ENCODE measurements around the gene RAC2.

RAC2 gene

DNA sequence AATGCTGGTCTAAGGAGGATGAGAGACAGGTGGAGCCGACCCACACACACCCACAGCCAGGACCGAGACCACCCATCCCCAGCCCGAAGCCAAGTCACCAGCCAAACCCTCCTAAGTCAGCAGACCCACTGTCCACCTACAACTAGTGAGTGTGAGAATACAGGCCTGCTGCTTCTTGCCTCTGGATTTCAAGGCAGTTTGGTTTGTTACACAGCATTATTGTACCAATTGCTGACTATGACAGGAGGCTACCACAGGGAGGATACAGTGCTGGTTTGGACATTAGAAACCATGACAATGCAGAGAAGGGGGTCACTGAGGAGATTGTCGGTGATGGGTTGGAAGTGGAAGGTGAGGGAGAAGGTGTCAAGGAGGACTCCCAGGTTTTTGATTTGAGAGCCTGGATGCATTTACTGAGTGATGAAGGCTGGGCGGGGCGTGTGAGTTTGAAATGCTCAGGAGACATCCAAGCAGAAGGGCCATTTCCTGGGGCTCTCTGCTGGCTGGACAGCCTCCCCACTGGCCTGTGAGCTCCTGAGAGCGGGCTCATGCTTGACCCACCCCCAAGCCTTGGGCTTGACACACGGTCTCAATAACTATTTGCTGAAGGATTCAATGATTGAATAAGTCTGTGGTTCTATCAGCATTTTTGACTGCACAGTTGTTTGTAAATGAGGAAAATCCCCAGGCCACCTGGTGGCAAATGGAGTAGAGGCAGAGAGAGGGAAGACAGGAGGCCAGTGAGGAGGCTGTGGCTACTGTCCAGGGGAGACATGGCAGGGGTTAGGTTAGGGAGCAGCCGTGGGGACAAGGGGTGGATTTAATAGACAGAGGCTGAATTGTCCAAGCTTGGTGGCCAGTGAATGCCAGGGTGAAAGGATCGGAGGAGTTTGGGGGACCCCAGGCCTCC lies 22.4 kb downstream of the RAC2 start:
- no peak for DNase-seq (ENCODE audit: low spot score)

DNA sequence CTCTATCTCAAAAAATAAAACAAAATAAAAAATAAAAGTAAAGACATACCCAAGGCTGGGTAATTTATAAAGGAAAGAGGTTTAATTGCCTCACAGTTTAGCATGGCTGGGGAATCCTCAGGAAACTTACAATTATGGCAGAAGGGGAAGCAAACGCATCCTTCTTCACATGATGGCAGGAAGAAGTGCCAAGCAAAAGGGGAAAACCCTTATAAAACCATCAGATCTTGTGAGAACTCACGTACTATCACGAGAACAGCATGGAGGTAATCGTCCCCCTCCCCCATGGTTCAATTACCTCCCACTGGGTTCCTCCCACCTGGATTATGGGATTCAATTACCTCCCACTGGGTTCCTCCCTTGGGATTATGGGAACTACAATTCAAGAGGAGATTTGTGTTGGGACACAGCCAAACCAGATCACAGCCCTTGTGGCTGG lies 23.5 kb downstream of the RAC2 start:
- no peak for DNase-seq (ENCODE audit: low spot score)

DNA sequence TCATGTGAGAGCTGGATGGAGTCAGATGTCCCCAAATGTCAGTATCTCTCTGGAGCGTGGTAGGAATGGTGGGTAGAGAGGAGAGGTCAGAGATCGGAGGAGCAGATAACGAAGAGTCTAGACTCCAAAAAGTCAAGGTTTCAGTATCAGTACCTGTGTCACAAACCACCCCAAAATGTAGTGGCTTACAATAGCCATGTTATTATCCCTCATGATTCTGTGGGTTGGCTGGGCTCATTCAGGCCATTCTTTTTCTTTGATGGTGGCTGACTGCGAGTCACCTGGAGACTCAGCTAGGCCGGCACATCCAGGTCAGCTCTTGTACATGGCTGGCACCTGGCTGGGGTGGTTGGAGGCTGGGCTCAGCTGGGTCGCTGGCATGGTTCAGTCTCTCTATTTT lies 24.5 kb downstream of the RAC2 start:
- DNase-seq (ENCODE audit: low spot score) = no peak

DNA sequence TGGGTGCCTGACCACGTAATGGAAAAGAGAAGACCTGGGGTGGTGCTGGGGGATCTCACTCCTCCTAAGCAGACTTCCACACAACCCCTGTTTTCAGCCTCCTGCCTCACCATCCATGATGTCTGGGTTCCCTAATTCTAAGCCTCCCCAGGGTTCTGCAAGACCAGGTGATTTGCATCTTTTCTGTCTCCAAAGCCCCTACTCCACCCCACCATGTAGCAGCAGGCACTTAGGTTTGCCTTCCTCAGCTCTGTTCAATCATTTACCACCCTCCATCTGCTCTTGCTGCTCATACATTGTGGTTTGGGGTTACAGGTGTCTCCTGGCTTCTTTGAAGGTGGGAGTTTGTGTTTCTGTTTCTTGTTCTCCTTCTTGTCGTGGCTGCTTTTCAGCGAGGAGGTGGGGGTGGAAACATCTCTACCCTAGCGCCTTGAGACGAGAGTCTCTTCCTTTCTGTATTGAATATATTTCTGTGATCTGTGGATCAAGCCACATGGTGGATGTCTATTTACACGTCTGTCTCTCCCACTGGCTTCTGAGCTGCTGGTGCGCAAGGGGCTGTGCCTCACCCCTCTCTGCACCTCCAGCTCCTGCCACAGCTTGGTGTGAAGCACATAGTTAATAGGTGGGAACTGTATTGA lies 25.2 kb downstream of the RAC2 start:
- DNase-seq (ENCODE audit: low spot score) = no peak

DNA sequence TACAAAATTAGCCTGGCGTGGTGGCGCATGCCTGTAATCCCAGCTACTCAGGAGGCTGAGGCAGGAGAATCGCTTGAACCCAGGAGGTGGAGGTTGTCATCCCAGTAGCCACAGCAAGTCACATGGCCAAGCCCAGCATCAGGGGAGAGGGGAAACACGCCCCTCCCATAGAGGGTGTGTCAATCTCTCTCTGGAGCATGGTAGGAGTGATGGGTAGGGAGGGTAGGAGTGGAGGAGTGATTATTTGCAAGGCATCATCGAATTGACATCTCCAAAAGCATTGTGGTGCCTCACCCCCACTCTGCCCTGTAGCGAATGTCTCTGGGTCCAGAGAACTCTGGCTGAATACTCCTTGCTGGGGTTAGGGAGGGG lies 25.7 kb downstream of the RAC2 start:
- DNase-seq (ENCODE audit: low spot score) = no peak

DNA sequence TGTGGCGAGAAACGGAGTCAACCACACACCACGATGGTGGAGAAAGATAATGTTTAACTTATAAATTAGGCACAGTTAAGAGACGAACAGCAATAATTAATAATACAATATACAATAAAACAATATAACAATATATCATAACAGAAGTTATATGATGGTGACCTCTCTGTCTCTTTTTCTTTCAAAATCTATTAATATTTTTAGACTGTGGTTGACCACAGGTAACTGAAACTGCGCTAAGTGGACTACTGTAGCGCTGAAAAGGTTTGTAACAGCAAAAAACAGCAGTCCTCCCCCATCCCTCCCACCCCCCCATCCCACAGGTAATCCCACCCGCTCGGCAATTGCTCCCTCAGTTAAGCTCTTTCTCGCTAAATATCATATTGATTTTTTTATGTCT lies 28.2 kb downstream of the RAC2 start:
- DNase-seq (ENCODE audit: low spot score) = no peak

DNA sequence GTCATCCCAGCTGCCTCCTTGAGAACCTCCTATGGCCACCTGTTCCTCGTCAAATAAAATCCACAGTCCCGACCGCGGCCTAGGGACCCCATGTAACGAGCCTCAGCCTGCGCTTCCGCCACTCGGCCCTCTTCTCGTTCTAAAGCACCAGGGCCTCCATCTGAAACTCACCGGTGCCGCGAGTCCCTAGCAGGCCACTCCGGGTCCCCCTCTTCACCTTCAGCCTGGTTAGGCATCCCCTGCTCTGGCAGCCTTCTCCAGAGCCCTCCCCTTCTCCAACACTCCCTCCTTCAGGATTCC lies 29.4 kb downstream of the RAC2 start:
- no peak for DNase-seq (ENCODE audit: low spot score)

DNA sequence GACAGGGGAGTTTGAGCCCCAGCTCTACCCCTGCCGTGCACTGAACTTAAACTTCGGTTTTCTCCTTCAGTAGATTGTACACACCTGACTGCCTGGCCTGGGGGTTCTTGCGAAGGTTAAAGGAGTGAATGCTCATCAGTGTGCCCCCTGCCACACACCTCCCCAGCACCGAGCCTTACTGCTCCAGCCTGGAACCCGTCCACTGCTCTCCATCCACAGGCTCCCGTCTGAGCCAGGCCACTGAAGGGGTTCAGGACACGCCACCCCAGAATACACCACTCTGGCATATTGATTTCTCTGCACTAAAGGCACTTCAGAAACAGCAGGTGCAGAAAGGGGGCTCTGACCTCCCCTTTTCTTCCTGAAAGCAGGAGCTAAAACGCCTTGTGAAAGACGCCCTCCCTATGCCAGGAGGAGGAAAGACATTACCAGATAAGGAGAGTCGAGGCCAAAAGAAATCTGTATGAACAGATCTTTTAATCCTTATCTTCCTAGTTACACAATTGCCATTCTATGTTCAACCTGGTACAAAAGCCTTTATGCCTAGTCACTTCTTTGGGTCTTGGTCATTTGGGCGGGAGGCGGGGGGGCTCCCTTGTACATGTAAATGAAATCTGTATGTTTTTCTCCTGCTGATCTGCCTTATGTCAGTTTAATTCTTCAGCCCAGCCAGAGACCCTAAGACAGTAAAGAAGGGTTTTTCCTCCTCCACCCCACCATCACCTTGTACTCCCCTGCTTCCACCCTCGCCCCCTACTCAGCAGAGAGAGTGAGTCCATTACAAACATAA lies 29.9 kb downstream of the RAC2 start:
- DNase-seq (ENCODE audit: low spot score) = no peak

DNA sequence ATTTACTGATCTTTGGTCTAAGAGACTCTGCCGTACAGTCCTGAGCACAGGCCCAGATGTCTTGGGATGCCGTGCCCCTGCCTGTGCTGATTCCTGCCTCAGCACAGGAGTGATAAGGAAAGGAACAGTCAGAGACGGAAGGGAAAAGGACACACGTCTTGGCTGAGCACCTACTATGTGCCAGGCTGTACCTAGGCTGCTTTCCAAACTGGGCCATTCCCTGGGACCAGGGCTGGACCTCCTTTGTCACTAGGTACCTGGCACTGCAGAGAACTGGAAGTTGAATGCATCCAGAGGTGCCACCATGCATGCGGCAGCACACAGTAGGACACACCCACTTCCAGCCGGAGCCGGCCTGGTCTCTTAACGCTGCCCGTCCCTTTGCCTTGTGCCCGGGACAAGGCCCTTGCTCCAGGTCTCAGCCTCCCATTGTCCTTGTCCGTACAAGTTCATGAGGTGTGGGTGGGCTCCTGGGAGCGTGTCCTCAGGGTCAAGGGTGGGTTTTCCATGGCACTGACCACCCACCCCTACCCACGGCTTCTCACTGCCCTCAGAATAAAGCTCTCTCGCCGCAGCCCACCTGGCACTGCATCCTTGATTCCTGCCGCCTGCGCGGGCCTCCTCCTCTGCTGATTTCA lies 30.7 kb downstream of the RAC2 start:
- DNase-seq (ENCODE audit: low spot score) = no peak

DNA sequence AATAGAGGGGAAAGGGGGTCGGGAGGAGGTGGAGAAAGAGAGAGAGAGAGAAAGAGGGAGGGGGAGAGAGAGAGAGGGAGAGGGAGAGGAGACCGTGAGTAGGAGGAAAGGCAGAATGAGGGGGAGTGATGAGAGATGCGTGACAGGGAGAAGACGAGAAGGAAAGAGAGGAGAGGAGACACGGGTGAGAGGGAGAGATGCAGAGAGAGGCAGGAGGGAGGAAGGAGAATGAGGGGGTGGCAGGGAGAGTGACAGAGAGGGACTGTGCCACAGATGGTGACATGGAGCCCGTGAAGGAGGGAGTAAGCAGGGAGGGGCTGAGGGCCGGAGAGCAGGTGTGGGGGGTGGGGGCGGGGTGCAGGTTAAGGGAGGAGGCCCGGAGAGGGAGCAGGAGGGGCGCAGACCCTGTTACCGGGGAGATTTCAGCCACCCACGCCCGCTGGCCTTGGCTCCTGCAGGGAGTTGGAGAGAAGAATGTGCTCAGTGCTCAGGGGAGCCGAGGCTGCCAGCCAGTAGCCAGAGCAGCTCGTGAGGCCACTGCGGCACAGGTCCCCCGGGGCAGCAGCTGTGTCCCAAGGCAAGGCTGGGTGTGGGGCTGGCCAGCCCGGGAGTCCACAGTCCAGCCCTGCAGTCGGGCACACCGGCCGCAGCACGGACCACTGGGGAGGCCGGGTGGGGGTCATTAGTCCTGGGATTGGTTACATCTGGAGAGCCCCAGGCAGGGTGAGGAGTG lies 31.7 kb downstream of the RAC2 start, which contains the start of gene SSTR3:
Gene SSTR3 (minus strand): TSS at position 304 of the 733 bp plus-strand sequence. CDS start 4,674 bp downstream, outside the sequence.
- DNase-seq (ENCODE audit: low spot score) = no peak

DNA sequence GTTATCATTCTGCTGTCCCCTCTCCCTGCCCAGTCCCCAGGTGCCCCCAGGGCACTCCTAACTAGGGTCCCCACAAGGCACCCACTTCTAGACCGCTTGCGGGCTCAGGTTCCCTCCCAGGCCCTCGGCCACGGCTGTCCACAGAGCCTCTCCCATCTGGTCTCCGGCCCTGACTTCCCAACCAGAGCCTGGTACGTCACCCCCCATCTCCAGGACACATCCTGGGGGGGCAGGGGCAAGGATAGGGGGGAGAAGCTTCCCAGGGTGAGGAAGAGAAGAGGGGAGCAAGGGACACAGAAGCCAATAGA lies 32.2 kb downstream of the RAC2 start:
- no peak for DNase-seq (ENCODE audit: low spot score)

DNA sequence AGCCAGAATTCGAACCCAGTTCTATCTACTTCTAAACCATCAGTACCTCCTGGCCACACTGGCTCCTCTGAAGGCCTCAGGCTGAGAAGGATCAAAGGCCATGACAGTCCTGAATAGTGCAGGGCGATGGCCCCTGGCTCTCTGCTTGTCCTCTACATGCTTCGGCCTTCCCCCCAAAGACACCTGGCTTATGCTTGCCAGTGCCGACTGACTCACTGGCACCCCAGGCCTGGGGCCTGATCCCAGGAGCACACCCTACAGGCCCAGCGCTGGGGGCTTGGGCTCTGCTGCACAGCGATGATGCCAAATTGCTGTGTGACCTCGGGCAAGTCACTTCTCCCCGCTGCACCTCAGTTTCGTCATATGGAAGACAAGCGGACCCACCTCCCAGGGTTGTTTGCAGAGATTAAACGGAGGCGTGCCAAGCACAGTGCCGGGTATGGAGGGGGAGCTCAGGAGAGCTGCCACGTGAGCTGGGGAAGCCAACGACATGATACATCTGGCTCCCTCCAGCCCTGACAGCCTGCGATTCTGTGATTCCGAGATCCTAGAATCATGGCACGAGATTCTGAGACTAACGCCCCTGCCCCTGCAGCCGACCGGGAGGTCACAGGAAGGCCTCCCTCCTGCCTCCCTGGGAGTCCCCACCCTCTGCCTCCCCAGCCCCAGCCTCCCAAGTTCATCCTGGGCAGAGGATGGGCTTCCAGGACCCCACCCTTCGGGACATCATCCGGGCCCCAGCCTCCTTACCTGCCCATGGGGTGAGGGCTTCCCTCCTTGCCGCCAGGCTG lies 32.8 kb downstream of the RAC2 start:
- DNase-seq (ENCODE audit: low spot score) = no peak

DNA sequence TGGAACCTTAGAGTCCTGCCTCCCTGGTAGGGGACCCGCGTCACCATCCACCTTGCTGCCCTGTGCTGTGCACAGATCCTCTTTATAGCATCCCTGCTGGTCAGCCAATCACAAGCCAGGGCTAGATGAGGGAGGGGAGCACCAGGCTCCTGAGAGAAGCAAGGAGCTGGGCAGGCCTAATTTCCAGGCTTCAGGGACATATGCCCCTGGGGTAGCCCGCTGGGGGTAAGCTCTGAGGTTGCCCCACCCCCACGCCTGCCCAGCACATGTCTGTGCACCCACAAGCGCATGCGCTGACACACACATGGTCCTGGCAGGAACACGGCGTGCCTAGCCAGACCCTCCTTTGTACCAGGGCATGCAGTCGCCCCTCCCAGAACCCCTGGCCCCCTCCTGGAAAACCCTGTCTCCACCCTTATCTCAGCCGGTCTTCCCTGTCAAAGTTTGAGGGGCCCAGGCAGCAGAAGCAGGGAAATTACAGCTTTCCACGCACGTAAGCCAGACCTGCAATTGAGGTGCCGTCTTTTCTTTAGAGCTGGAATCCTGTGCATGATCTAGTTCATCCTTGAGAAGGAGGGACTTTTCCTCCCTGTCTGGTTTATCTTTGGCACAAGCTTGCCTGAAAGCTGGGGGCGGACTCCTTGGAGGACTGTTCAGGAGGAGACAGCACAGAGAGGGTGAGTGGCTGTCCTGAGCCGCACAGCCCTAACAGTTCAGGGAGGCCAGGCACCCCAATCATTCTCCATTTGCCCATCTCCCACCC lies 33.8 kb downstream of the RAC2 start:
- DNase-seq (ENCODE audit: low spot score) = no peak

DNA sequence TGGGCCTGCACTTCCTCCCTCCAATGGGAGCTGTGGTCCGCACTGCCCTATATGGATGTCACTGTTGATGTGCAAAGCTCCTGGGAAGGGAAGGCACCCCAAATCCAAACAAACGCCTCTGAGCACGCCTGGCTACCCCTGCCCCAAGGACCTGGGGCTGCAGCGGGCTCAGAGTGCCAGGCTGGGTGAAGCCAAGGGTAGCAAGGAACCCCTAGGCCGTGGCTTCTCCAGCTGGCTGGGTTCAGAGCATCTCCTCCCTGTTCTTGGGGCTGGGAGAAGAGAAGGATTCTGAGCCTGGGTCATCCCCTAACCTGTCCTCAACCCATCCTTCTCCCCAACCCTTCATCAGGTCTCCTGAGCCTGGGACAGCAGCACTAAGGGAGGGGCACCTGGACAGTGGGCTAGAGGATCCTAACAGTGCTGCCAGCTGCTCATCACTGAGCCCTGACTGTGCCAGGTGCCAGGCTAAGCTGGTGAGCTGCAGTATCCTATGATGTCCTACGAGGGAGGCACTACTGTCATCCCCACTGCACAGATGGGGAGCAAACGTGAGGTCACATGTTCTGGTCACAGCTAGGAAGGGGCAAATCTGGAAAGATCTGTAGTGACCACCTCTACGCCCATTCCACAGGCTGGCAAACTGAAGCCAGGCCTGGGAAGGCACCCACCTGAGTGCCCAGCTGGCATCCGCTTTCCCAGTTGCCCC lies 34.8 kb downstream of the RAC2 start:
- no peak for DNase-seq (ENCODE audit: low spot score)

DNA sequence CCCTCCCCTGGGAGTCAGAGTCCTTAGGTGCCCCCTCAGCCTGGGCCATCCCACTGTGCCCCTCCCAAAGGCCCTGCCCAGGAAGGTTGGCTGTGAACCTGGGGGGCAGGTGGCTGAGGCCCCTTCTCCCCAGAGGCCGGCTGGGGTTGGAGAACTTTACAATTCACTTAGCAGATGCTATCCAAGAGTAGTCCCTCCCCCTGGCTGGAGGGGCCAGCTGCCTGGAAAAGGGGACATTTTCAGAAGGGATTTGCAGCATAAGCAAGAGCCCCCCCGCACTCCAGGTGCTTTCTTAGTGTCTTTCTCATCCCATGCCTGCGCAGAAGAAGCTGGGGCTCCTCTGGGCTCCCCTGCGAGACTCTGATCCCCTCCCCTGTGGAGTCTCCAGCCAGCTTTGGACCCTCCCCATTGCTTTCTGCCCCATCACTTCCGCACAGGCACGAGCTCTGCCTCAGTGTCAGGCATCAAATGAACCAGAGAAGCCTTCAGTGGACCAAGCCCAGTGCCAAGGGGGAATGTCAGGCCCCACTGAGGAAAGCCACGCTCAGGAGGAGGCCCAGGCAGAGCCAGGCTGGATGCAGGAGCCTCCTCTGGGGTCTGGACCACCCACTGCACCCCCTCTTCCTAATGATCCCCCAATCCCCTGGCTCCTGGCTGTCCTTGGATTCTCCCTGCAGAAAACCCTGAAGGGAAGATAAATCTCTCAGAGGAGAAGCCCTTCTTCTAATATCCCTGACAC lies 35.5 kb downstream of the RAC2 start:
- no peak for DNase-seq (ENCODE audit: low spot score)

DNA sequence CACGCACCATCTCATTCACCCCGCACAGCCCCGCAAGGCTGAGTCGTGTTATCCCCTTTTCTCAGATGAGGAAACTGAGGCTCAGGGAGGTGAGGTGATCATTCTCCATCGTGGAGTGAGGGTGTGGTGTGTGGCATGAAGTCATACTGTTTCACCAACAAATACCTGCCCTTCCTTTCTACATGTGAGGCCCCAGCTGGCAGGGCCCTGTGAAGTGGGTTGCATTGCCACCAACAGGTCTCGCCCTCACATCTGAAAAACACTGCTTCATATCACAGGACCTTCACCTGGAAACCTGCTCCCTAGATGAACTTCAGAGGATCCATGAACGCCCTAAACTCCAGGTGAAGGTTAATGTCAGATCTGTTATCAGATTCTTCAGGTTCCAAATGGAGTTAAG lies 36.1 kb downstream of the RAC2 start:
- no peak for DNase-seq (ENCODE audit: low spot score)

DNA sequence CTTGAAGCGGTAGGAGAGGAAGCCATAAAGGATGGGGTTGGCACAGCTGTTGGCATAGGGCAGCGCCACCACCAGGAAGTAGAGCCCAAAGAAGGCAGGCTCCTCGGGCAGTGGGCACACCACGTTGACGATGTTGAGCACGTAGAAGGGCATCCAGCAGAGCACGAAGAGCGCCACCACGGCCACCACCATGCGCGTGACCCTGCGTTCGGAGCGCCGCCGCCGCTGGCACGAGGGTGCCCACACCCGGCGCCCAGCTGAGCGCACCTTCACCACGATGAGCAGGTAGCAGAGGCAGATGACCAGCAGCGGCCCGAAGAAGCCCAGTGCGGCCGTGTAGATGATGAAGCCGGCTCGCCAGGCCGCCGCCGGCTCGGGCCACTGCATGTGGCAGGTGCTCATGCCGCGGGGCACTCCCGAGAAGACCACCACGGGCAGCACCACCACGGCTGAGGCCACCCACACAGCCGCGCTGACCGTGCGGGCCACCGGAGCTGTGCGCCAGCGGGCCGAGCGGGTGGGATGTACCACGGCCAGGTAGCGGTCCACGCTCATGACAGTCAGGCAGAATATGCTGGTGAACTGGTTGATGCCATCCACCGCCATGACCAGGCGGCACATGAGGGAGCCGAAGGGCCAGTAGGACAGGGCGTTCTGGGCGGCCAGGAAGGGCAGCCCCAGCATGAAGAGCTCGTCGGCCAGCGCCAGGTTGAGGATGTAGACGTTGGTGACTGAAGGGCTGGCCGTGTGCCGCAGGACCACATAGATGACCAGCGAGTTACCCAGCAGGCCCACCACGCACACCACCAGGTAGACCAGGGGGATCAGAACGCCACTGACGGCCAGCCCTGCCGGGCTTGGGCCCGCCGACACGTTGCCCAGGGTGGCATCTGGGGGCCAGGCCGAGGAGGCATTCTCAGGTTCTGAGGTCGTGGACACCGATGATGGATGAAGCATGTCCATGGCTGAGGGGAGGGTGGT lies 36.9 kb downstream of the RAC2 start:
- DNase-seq (ENCODE audit: low spot score) = no peak
